SH-SY5Y (cell line): ENCODE results near the gene NFYB.

Source experiments
- GATA2 ChIP-seq: IDR thresholded peaks from 2 replicates; pipeline ENCODE4 v1.6.1; 2011; ENCODE audit warnings: mild to moderate bottlenecking, low read depth, low read length
- GATA3 ChIP-seq: IDR thresholded peaks from 2 replicates; pipeline ENCODE4 v1.6.1; 2011; ENCODE audit warnings: low read depth, mild to moderate bottlenecking, low read length, moderate library complexity

GRCh38 chr12:104165801-104166200 is 27.8 kb upstream of the NFYB start:
- TF ChIP-seq GATA2: no peak
- no peak for TF ChIP-seq GATA3
